RWPE2 (cell line): Measurements from ENCODE around the gene PTGIR.
A peak's percentile ranks its signal among the peaks of the same experiment; 100 is the strongest.

Source experiments
- ATAC-seq: fragments of 200-7000 bp; cut with Tn5 transposase; 3 replicates; pipeline ENCODE4 v1.9.1; 2021; ENCODE audit warnings: low read depth
- DNase-seq: peaks from one replicate; pipeline ENCODE4 v3.0.0-alpha.2; 2020; ENCODE audit warnings: low spot score
- H3K27ac ChIP-seq: fragments of 450-650 bp; 2 replicates; pipeline ENCODE4 v1.5.1; 2017; ENCODE audit warnings: mild to moderate bottlenecking; ENCODE audit not compliant: poor library complexity, severe bottlenecking
- H3K27me3 ChIP-seq: fragments of 250-450 bp; sonication (Bioruptor Pico); 2 replicates; pipeline ENCODE4 v1.5.1; 2021; ENCODE audit warnings: mild to moderate bottlenecking, moderate library complexity; ENCODE audit not compliant: insufficient read depth, poor library complexity, severe bottlenecking
- H3K36me3 ChIP-seq: fragments of 250-450 bp; sonication (Bioruptor Pico); 2 replicates; pipeline ENCODE4 v1.5.1; 2020; ENCODE audit warnings: low read depth, mild to moderate bottlenecking, moderate library complexity
- H3K4me1 ChIP-seq: fragments of 250-450 bp; sonication (Bioruptor Pico); 2 replicates; pipeline ENCODE4 v1.5.1; 2021; ENCODE audit warnings: mild to moderate bottlenecking, moderate library complexity; ENCODE audit not compliant: insufficient read depth, poor library complexity, severe bottlenecking
- H3K4me3 ChIP-seq: fragments of 250-450 bp; sonication (Bioruptor Pico); 2 replicates; pipeline ENCODE4 v1.5.1; 2021; ENCODE audit warnings: mild to moderate bottlenecking, moderate library complexity; ENCODE audit not compliant: severe bottlenecking
- H3K9me3 ChIP-seq: fragments of 250-450 bp; sonication (Bioruptor Pico); 2 replicates; pipeline ENCODE4 v1.5.1; 2021; ENCODE audit warnings: mild to moderate bottlenecking, moderate library complexity; ENCODE audit not compliant: severe bottlenecking
- CTCF ChIP-seq: fragments of 450-650 bp; IDR thresholded peaks from one replicate; pipeline ENCODE4 v1.5.1; 2017; ENCODE audit warnings: mild to moderate bottlenecking, moderate library complexity; ENCODE audit not compliant: poor library complexity, severe bottlenecking

PTGIR gene

DNA sequence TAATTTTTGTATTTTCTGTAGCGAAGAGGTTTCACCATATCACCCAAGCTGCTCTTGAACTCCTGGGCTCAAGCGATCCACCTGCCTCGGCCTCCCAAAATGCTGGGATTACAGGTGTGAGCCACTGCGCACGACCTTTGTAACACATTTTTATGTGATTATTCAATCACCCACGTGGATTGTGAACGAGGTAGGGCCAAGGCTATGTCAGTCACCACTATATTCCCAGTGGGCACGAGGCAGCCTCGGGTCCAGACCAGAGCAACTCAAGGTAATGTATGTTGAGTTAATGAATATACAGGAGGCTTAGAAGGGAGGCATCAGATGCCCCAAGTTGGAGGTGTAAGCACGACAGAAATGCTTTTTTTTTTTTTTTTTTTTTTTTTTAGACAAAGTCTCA, 8.9 kb downstream of the PTGIR start:
- Histone ChIP-seq H3K4me1 (no peaks in the 10 kb centered on the region), H3K27me3 (no peaks in the 10 kb centered on the region), H3K9me3 (no peaks in the 10 kb centered on the region), H3K36me3 (no peaks in the 10 kb centered on the region), H3K4me3 (no peak overlapping the region), H3K27ac (no peak overlapping the region)
- TF ChIP-seq CTCF = no peak
- DNase-seq = no peak
- ATAC-seq = no peak

- peak; percentile 75 for ATAC-seq
- Histone ChIP-seq H3K27ac (no peak overlapping the region), H3K4me1 (no peaks in the 10 kb centered on the region), H3K9me3 (no peaks in the 10 kb centered on the region), H3K27me3 (no peaks in the 10 kb centered on the region), H3K36me3 (peaks cover 3% of the 10 kb centered on the region; the same call in 1 of the 2 replicates), H3K4me3 (no peak overlapping the region)
- TF ChIP-seq CTCF = peak; percentile 86
- DNase-seq = no peak
Observed at GRCh38 chr19:46614114-46614722, 10.7 kb downstream of the PTGIR start.

- Histone ChIP-seq H3K4me1 (no peaks in the 10 kb centered on the region), H3K4me3 (no peak overlapping the region), H3K9me3 (no peaks in the 10 kb centered on the region), H3K27ac (no peak overlapping the region), H3K36me3 (peaks cover 10% of the 10 kb centered on the region), H3K27me3 (no peaks in the 10 kb centered on the region)
- ATAC-seq (no peak), DNase-seq (no peak)
- TF ChIP-seq CTCF = no peak
Observed at GRCh38 chr19:46613525-46613924, 11.4 kb downstream of the PTGIR start.

DNA sequence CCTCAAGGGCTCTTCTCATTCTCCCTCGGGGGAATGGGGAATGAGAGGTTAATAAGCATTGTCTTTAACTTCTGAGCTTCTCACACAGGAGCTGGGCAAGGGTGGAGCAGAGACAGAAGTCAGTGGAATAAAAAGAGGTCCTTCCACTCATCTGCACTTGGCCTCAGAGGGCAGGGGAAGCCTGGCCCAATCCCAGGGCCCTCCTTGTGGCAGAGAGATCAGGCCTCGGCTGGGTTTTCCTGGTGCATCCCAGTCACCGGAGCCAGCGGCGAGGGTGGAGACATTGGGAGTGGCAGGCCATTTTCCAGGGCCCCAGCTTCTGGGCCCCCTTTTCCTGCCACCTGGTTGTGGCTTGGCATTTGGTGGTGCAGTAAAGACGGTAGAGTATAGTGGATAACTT, 13.1 kb downstream of the PTGIR start:
- Histone ChIP-seq H3K9me3 (no peaks in the 10 kb centered on the region), H3K36me3 (peaks cover 27% of the 10 kb centered on the region), H3K27me3 (no peaks in the 10 kb centered on the region), H3K4me3 (no peak overlapping the region), H3K4me1 (no peaks in the 10 kb centered on the region), H3K27ac (no peak overlapping the region)
- no peak for ATAC-seq
- no peak for DNase-seq
- no peak for TF ChIP-seq CTCF
